Thymus (tissue), 11 donors: ENCODE results near the gene RNF17. TPM values are rescaled to one million over a fixed set of nuclear protein-coding genes. Genes with fewer than 3 reads are reported as not detected.
"Not testable (repeated sequence)": the region's sequence is repeated elsewhere in the genome, so short reads cannot be mapped to it uniquely, and the experiment has no call there.

Experiments
- DNase-seq, 9 donors: peaks; one replicate each; pipeline ENCODE4 v3.0.0-alpha.2; 2013; ENCODE audit warnings: low spot score in 9 of 9, low read depth in 6 of 9, missing footprints in 1 of 9
- H3K27ac ChIP-seq, 2 donors: one replicate each; pipeline ENCODE4 v1.5.1; 2013; ENCODE audit warnings: control low read depth in 1 of 2, low read depth in 1 of 2, low read length in 1 of 2, mild to moderate bottlenecking in 1 of 2, moderate library complexity in 1 of 2
- H3K27me3 ChIP-seq, 2 donors: one replicate each; pipeline ENCODE4 v1.5.1; 2013; ENCODE audit warnings: low read length in 1 of 2; ENCODE audit not compliant: control insufficient read depth in 2 of 2, insufficient read depth in 1 of 2
- H3K36me3 ChIP-seq, 2 donors: one replicate each; pipeline ENCODE4 v1.5.1; 2013; ENCODE audit warnings: low read length in 1 of 2, mild to moderate bottlenecking in 1 of 2, moderate library complexity in 1 of 2; ENCODE audit not compliant: control insufficient read depth in 2 of 2, insufficient read depth in 2 of 2
- H3K4me1 ChIP-seq, 2 donors: one replicate each; pipeline ENCODE4 v1.5.1; 2013; ENCODE audit warnings: low read length in 2 of 2; ENCODE audit not compliant: control insufficient read depth in 2 of 2, insufficient read depth in 2 of 2
- H3K4me3 ChIP-seq, 2 donors: one replicate each; pipeline ENCODE4 v1.5.1; 2013; ENCODE audit warnings: low read length in 2 of 2, control low read depth in 1 of 2, mild to moderate bottlenecking in 1 of 2
- H3K9me3 ChIP-seq, 2 donors: one replicate each; pipeline ENCODE4 v1.5.1; 2013; ENCODE audit warnings: low read length in 1 of 2, mild to moderate bottlenecking in 1 of 2; ENCODE audit not compliant: control insufficient read depth in 2 of 2, insufficient read depth in 1 of 2
- WGBS: extraction: QIAGEN DNeasy Blood & Tissue Kit; methylation state at CpG from one replicate; pipeline ENCODE4 v1.1.7; 2013; 5-methylcytosine and 5-hydroxymethylcytosine counted together
- polyA plus RNA-seq: library from polyadenylated mRNA; stranded (reverse); fragments of 200-250 nt; gene quantifications from one replicate; pipeline ENCODE4 v1.2.3, GENCODE V29; 2013
- total RNA-seq: library from RNA; stranded (reverse); fragments of 120-200 nt; gene quantifications from one replicate; pipeline ENCODE4 v1.2.4, GENCODE V29; 2013
- donor health status: healthy.

Gene RNF17
- total and polyA plus RNA-seq, 2 donors = 0.05 to 0.34 TPM

- H3K4me1 ChIP-seq = no peaks in the 10 kb centered on the region
- no peak overlapping the region for H3K27ac ChIP-seq
- no peaks in the 10 kb centered on the region for H3K9me3 ChIP-seq
- 90% methylated on average over 9 of the region's 9 CpGs for WGBS
- H3K27me3 ChIP-seq = no peaks in the 10 kb centered on the region
- no peak for DNase-seq
- H3K36me3 ChIP-seq = no peaks in the 10 kb centered on the region
- no peak overlapping the region for H3K4me3 ChIP-seq
Measured at GRCh38 chr13:24834902-24835510, 71.0 kb downstream of the RNF17 start.

- not testable (repeated sequence) for H3K4me3 ChIP-seq, H3K27ac ChIP-seq, H3K27me3 ChIP-seq, DNase-seq, H3K4me1 ChIP-seq, H3K9me3 ChIP-seq, H3K36me3 ChIP-seq
- 81% methylated on average over 2 of the region's 2 CpGs for WGBS
Measured at GRCh38 chr13:24837528-24837927, 73.6 kb downstream of the RNF17 start.

GRCh38 chr13:24842549-24843274 lies 78.7 kb downstream of the RNF17 start:
- no peaks in the 10 kb centered on the region for H3K36me3 ChIP-seq
- DNase-seq = no peak
- H3K4me3 ChIP-seq = no peak overlapping the region
- no peaks in the 10 kb centered on the region for H3K9me3 ChIP-seq
- WGBS = 75% methylated on average over 9 of the region's 9 CpGs
- H3K27me3 ChIP-seq = no peaks in the 10 kb centered on the region
- no peaks in the 10 kb centered on the region for H3K4me1 ChIP-seq
- no peak overlapping the region for H3K27ac ChIP-seq

GRCh38 chr13:24851546-24851945 lies 87.6 kb downstream of the RNF17 start:
- Histone ChIP-seq H3K27me3 (no peaks in the 10 kb centered on the region), H3K27ac (no peak overlapping the region), H3K36me3 (no peaks in the 10 kb centered on the region), H3K9me3 (no peaks in the 10 kb centered on the region), H3K4me1 (no peaks in the 10 kb centered on the region), H3K4me3 (no peak overlapping the region)
- 90% methylated on average over 1 of the region's 1 CpG for WGBS
- no peak for DNase-seq

- Histone ChIP-seq H3K4me3 (no peak overlapping the region), H3K9me3 (no peaks in the 10 kb centered on the region), H3K36me3 (no peaks in the 10 kb centered on the region), H3K4me1 (no peaks in the 10 kb centered on the region), H3K27ac (no peak overlapping the region), H3K27me3 (no peaks in the 10 kb centered on the region)
- no peak for DNase-seq
Measured at GRCh38 chr13:24854311-24854710, 90.3 kb downstream of the RNF17 start.

GRCh38 chr13:24858953-24859352 lies 95.0 kb downstream of the RNF17 start:
- H3K4me1 ChIP-seq = no peaks in the 10 kb centered on the region
- 96% methylated on average over 5 of the region's 5 CpGs for WGBS
- no peak overlapping the region for H3K27ac ChIP-seq
- no peaks in the 10 kb centered on the region for H3K36me3 ChIP-seq
- H3K9me3 ChIP-seq = no peaks in the 10 kb centered on the region
- no peak for DNase-seq
- H3K4me3 ChIP-seq = no peak overlapping the region
- no peaks in the 10 kb centered on the region for H3K27me3 ChIP-seq

- Histone ChIP-seq H3K27me3 (no peaks in the 10 kb centered on the region), H3K27ac (no peak overlapping the region), H3K9me3 (no peaks in the 10 kb centered on the region), H3K36me3 (no peaks in the 10 kb centered on the region), H3K4me1 (no peaks in the 10 kb centered on the region), H3K4me3 (no peak overlapping the region)
- 98% methylated on average over 4 of the region's 4 CpGs for WGBS
- no peak for DNase-seq
Measured at GRCh38 chr13:24860770-24861169, 96.8 kb downstream of the RNF17 start.

- WGBS = 99% methylated on average over 8 of the region's 8 CpGs
- DNase-seq = no peak
- Histone ChIP-seq H3K36me3 (no peaks in the 10 kb centered on the region), H3K4me1 (no peaks in the 10 kb centered on the region), H3K27ac (no peak overlapping the region), H3K27me3 (no peaks in the 10 kb centered on the region), H3K4me3 (no peak overlapping the region), H3K9me3 (no peaks in the 10 kb centered on the region)
Measured at GRCh38 chr13:24861617-24862362, 97.8 kb downstream of the RNF17 start.

- 82% methylated on average over 9 of the region's 9 CpGs for WGBS
- no peak for DNase-seq
- no peaks in the 10 kb centered on the region for H3K9me3 ChIP-seq
- H3K27me3 ChIP-seq = no peaks in the 10 kb centered on the region
- H3K4me1 ChIP-seq = no peaks in the 10 kb centered on the region
- H3K27ac ChIP-seq = no peak overlapping the region
- no peaks in the 10 kb centered on the region for H3K36me3 ChIP-seq
- no peak overlapping the region for H3K4me3 ChIP-seq
Measured at GRCh38 chr13:24863748-24864540, 100.0 kb downstream of the RNF17 start.
